Stimulated activated effector memory CD8-positive, alpha-beta T cell treated with anti-CD3 and anti-CD28 coated beads, Interleukin-12 subunit alpha, Interleukin-12 subunit beta, amount 100 ng/mL, for 72 hours (primary cell): Measurements from ENCODE around the gene COPS7A.

Experiments
- ATAC-seq: fragments of 150-1000 bp; cut with Tn5 transposase; 2 replicates; pipeline ENCODE4 v1.10.0; 2021
- DNase-seq, 2 donors: peaks; one replicate each; pipeline ENCODE4 v3.0.0; 2021 to 2022; ENCODE audit warnings: low spot score in 2 of 2
- H3K27ac Mint-ChIP-seq: one replicate; pipeline ENCODE4 v1.8.0; 2022; ENCODE audit warnings: mild to moderate bottlenecking, mixed read lengths
- H3K36me3 Mint-ChIP-seq: one replicate; pipeline ENCODE4 v1.8.0; 2022; ENCODE audit warnings: mild to moderate bottlenecking, mixed read lengths
- H3K4me1 Mint-ChIP-seq: one replicate; pipeline ENCODE4 v1.8.0; 2022; ENCODE audit warnings: mixed read lengths
- H3K4me3 Mint-ChIP-seq: one replicate; pipeline ENCODE4 v1.8.0; 2022; ENCODE audit warnings: mild to moderate bottlenecking, mixed read lengths
- H3K9me3 Mint-ChIP-seq: one replicate; pipeline ENCODE4 v1.8.0; 2022; ENCODE audit warnings: mixed read lengths

COPS7A gene

GRCh38 chr12:6769666-6770065 is 45.8 kb downstream of the COPS7A start:
- Mint-ChIP-seq H3K4me1 (peaks cover 71% of the 10 kb centered on the region), H3K4me3 (peak overlapping the region; percentile 88), H3K27ac (peak overlapping the region; percentile 94), H3K9me3 (no peaks in the 10 kb centered on the region), H3K36me3 (peaks cover 82% of the 10 kb centered on the region)
- no peak for ATAC-seq
- no peak for DNase-seq

GRCh38 chr12:6770094-6770493 is 46.2 kb downstream of the COPS7A start:
- H3K36me3 Mint-ChIP-seq: peaks cover 87% of the 10 kb centered on the region
- H3K27ac Mint-ChIP-seq: peak overlapping the region; percentile 94
- DNase-seq (no peak), ATAC-seq (no peak)
- H3K4me3 Mint-ChIP-seq: peak overlapping the region; percentile 88
- H3K4me1 Mint-ChIP-seq: peaks cover 71% of the 10 kb centered on the region
- H3K9me3 Mint-ChIP-seq: no peaks in the 10 kb centered on the region

- ATAC-seq (no peak), DNase-seq (no peak)
- peaks cover 71% of the 10 kb centered on the region for H3K4me1 Mint-ChIP-seq
- H3K27ac Mint-ChIP-seq: peak overlapping the region; percentile 94
- H3K36me3 Mint-ChIP-seq: peaks cover 92% of the 10 kb centered on the region
- H3K4me3 Mint-ChIP-seq: peak overlapping the region; percentile 88
- H3K9me3 Mint-ChIP-seq: no peaks in the 10 kb centered on the region
Measured at GRCh38 chr12:6770600-6770999, 46.8 kb downstream of the COPS7A start.

- H3K36me3 Mint-ChIP-seq: peaks cover 92% of the 10 kb centered on the region
- ATAC-seq (no peak), DNase-seq (no peak)
- peak overlapping the region; percentile 94 for H3K27ac Mint-ChIP-seq
- no peaks in the 10 kb centered on the region for H3K9me3 Mint-ChIP-seq
- peaks cover 74% of the 10 kb centered on the region for H3K4me1 Mint-ChIP-seq
- H3K4me3 Mint-ChIP-seq: peak overlapping the region; percentile 88
Measured at GRCh38 chr12:6771091-6771495, 47.2 kb downstream of the COPS7A start.

- DNase-seq (no peak), ATAC-seq (no peak)
- H3K4me1 Mint-ChIP-seq: peaks cover 80% of the 10 kb centered on the region
- H3K9me3 Mint-ChIP-seq: no peaks in the 10 kb centered on the region
- peaks cover 97% of the 10 kb centered on the region for H3K36me3 Mint-ChIP-seq
- peak overlapping the region; percentile 88 for H3K4me3 Mint-ChIP-seq
- peak overlapping the region; percentile 94 for H3K27ac Mint-ChIP-seq
Measured at GRCh38 chr12:6771509-6772330, 47.9 kb downstream of the COPS7A start.

- Mint-ChIP-seq H3K27ac (peak within 1 kb of the TSS; percentile 94), H3K9me3 (no peaks in the 10 kb centered on the region), H3K4me3 (peak within 1 kb of the TSS; percentile 88), H3K36me3 (peaks cover 98% of the 10 kb centered on the region), H3K4me1 (peaks cover 84% of the 10 kb centered on the region)
- peak; percentile 47 for ATAC-seq
- peak in 1 of 2 donors; percentile 80 for DNase-seq
Measured at GRCh38 chr12:6772331-6772695, 48.5 kb downstream of the COPS7A start, which contains the start of gene LAG3. TSS of gene LAG3 (plus strand) at chr12:6772520. CDS start at chr12:6772853, 333 bp downstream.

- H3K4me1 Mint-ChIP-seq: peaks cover 84% of the 10 kb centered on the region
- no peaks in the 10 kb centered on the region for H3K9me3 Mint-ChIP-seq
- no peak for DNase-seq
- ATAC-seq: no peak
- peak overlapping the region; percentile 88 for H3K4me3 Mint-ChIP-seq
- peaks cover 98% of the 10 kb centered on the region for H3K36me3 Mint-ChIP-seq
- peak overlapping the region; percentile 94 for H3K27ac Mint-ChIP-seq
Measured at GRCh38 chr12:6772726-6773589, 49.1 kb downstream of the COPS7A start.

GRCh38 chr12:6773590-6774351 is 49.9 kb downstream of the COPS7A start:
- DNase-seq: peak; percentile 57 to 87
- Mint-ChIP-seq H3K4me1 (peaks cover 84% of the 10 kb centered on the region), H3K4me3 (peak overlapping the region; percentile 88), H3K9me3 (no peaks in the 10 kb centered on the region), H3K36me3 (peaks cover 98% of the 10 kb centered on the region), H3K27ac (peak overlapping the region; percentile 94)
- ATAC-seq: peak; percentile 41

GRCh38 chr12:6774499-6775062 is 50.7 kb downstream of the COPS7A start:
- peak; percentile 65 for ATAC-seq
- Mint-ChIP-seq H3K4me3 (peak overlapping the region; percentile 88), H3K4me1 (peaks cover 84% of the 10 kb centered on the region), H3K36me3 (peaks cover 98% of the 10 kb centered on the region), H3K9me3 (no peaks in the 10 kb centered on the region), H3K27ac (peak overlapping the region; percentile 94)
- DNase-seq: peak in 1 of 2 donors; percentile 89

- peaks cover 93% of the 10 kb centered on the region for H3K36me3 Mint-ChIP-seq
Measured at GRCh38 chr12:6775185-6776174, 51.6 kb downstream of the COPS7A start.

GRCh38 chr12:6777386-6777785 is 53.5 kb downstream of the COPS7A start:
- Mint-ChIP-seq H3K4me1 (peaks cover 75% of the 10 kb centered on the region), H3K9me3 (no peaks in the 10 kb centered on the region), H3K4me3 (peak overlapping the region; percentile 88), H3K36me3 (peaks cover 74% of the 10 kb centered on the region), H3K27ac (peak overlapping the region; percentile 94)
- ATAC-seq: no peak
- DNase-seq: no peak

More at GRCh38 chr12:6775185-6776174, 51.6 kb downstream of the COPS7A start:
- peak overlapping the region; percentile 94 for H3K27ac Mint-ChIP-seq
- H3K9me3 Mint-ChIP-seq: no peaks in the 10 kb centered on the region
- peaks cover 84% of the 10 kb centered on the region for H3K4me1 Mint-ChIP-seq
- ATAC-seq: no peak
- peak overlapping the region; percentile 88 for H3K4me3 Mint-ChIP-seq
- DNase-seq: peak in 1 of 2 donors; percentile 72

GRCh38 chr12:6778217-6778573 is 54.3 kb downstream of the COPS7A start:
- ATAC-seq: no peak
- peak overlapping the region; percentile 88 for H3K4me3 Mint-ChIP-seq
- H3K9me3 Mint-ChIP-seq: no peaks in the 10 kb centered on the region
- peak overlapping the region; percentile 94 for H3K27ac Mint-ChIP-seq
- DNase-seq: no peak
- H3K36me3 Mint-ChIP-seq: peaks cover 66% of the 10 kb centered on the region
- H3K4me1 Mint-ChIP-seq: peaks cover 78% of the 10 kb centered on the region

- Mint-ChIP-seq H3K4me1 (peaks cover 84% of the 10 kb centered on the region), H3K36me3 (peaks cover 61% of the 10 kb centered on the region), H3K4me3 (peak overlapping the region; percentile 88), H3K9me3 (no peaks in the 10 kb centered on the region), H3K27ac (peak overlapping the region; percentile 94)
- DNase-seq (peak; percentile 81 to 94), ATAC-seq (peak; percentile 76)
Measured at GRCh38 chr12:6778574-6779550, 55.0 kb downstream of the COPS7A start.
